ENCODE results near the gene OR2L3. TPM values are rescaled to one million over a fixed set of nuclear protein-coding genes. Genes with fewer than 3 reads are reported as not detected.
"Not testable (repeated sequence)": the region's sequence is repeated elsewhere in the genome, so short reads cannot be mapped to it uniquely, and the experiment has no call there.

OR2L3 gene
- total and polyA plus RNA-seq, 12 donors: not detected

DNA sequence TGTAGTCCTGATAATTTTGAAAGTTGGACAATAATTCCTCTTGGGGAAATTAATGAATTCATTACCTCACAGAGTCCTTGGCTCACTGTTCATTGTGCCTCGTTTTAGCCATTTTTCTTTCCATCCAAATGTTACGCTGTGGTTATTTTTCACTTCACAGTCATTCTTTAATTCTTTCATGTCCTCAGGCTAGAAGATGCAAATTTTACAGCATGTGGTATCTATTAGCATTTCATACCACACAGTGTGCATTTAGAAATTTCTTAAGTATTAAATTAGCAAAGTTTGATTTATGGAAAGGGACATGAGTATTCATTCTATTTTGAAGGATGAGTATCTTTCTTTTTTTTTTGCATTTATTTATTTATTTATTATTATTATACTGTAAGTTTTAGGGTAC is 18.4 kb downstream of the OR2L3 start:
- peaks cover 0 to 25% (median 0%) of the 10 kb centered on the region in 11 donors for H3K9me3 ChIP-seq
- H3K4me3 ChIP-seq: no peak overlapping the region
- H3K27me3 ChIP-seq: no peaks in the 10 kb centered on the region
- no peak for DNase-seq
- intact Hi-C loops (cut with DNase I): no loop called here
- 76 to 79% methylated on average over 2 of the region's 2 CpGs for WGBS, 2 donors
- no peaks in the 10 kb centered on the region for H3K36me3 ChIP-seq
- no peaks in the 10 kb centered on the region for H3K4me1 ChIP-seq
- TF ChIP-seq, protein P1, sequence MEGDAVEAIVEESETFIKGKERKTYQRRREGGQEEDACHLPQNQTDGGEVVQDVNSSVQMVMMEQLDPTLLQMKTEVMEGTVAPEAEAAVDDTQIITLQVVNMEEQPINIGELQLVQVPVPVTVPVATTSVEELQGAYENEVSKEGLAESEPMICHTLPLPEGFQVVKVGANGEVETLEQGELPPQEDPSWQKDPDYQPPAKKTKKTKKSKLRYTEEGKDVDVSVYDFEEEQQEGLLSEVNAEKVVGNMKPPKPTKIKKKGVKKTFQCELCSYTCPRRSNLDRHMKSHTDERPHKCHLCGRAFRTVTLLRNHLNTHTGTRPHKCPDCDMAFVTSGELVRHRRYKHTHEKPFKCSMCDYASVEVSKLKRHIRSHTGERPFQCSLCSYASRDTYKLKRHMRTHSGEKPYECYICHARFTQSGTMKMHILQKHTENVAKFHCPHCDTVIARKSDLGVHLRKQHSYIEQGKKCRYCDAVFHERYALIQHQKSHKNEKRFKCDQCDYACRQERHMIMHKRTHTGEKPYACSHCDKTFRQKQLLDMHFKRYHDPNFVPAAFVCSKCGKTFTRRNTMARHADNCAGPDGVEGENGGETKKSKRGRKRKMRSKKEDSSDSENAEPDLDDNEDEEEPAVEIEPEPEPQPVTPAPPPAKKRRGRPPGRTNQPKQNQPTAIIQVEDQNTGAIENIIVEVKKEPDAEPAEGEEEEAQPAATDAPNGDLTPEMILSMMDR (IDR thresholded peaks at IDR 0.05): no peak
- H3K27ac ChIP-seq: no peak overlapping the region
- ATAC-seq: no peak

DNA sequence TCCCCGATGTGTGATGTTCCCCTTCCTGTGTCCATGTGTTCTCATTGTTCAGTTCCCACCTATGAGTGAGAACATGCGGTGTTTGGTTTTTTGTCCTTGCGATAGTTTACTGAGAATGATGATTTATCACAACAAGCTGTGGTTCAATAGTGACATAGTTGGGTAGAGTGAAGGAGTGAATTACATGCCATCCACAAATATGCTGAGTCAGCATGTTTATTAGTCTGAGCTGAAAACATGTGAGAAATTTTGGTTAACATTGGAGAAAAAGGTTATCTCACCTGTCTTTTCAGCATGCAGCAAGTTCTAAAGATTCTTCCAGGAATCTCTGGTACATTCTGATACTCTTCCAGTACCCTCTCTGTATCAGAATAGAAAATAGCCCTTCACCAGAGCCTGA is 19.0 kb downstream of the OR2L3 start:
- ATAC-seq (no peak), DNase-seq (no peak)
- Histone ChIP-seq H3K27ac (no peak overlapping the region), H3K27me3 (no peaks in the 10 kb centered on the region), H3K4me1 (no peaks in the 10 kb centered on the region), H3K4me3 (no peak overlapping the region), H3K9me3 (peaks cover 0 to 25% (median 0%) of the 10 kb centered on the region in 11 donors), H3K36me3 (no peaks in the 10 kb centered on the region)
- 93 to 99% methylated on average over 3 of the region's 3 CpGs for WGBS, 2 donors
- intact Hi-C loops (cut with DNase I): no loop called here
- TF ChIP-seq, protein P1 (IDR thresholded peaks at IDR 0.05): no peak

DNA sequence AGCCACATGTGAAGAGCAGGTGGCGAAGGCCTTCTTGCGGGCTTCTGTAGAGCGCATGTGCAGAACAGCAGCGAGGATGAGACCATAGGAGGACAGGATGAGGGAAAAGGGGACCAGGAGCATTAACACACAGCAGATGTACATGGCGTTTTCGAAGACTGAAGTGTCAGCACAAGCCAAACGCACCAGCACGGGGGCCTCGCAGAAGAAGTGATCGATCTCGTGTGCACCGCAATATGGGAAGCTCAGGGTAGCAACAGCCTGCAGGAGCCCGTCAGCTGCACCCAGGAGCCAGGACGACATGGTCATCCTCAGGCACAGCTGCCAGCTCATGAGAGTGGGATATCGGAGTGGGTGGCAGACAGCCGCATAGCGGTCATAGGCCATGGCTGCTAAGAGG is 37.2 kb downstream of the OR2L3 start:
- H3K27me3 ChIP-seq; ATAC-seq; H3K4me3 ChIP-seq; H3K36me3 ChIP-seq; H3K4me1 ChIP-seq; H3K27ac ChIP-seq; intact Hi-C loops (cut with DNase I); DNase-seq: not testable (repeated sequence)
- H3K9me3 ChIP-seq: peaks cover 0 to 10% (median 0%) of the 10 kb centered on the region in 11 donors
- WGBS, 2 donors: 83 to 85% methylated on average over 10 of the region's 17 CpGs

DNA sequence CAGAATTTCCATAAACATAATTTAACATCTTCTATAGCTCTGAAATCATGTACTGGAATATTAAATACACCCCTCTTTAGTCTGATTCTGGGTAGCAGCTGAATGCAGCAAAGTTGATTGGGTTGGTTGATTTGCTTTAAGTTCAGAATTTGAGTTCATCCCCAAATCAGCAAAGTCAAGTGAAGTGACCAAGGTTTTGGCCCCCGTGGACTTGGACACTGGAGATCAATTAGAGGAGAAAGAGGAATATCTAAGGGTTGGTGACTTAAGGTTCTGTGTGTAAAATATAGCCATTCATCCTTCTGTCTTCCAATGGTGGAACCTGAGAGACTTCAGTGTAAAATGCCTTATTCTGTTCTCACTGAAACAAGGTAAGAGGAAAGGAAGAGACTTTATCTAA is 48.2 kb downstream of the OR2L3 start, which contains the start of gene OR2L13:
Gene OR2L13 (plus strand): TSS at position 301 of the 400 bp plus-strand sequence. CDS start 4,192 bp downstream, outside the sequence.
- H3K4me3 ChIP-seq: no peak within 1 kb of the TSS
- H3K9me3 ChIP-seq: peaks cover 0 to 17% (median 0%) of the 10 kb centered on the region in 11 donors
- intact Hi-C loops (cut with DNase I): no loop called here
- H3K36me3 ChIP-seq: no peaks in the 10 kb centered on the region
- TF ChIP-seq, protein P1 (IDR thresholded peaks at IDR 0.05): no peak
- no peaks in the 10 kb centered on the region for H3K4me1 ChIP-seq
- WGBS, 2 donors: 38 to 40% methylated on average over 1 of the region's 1 CpG
- DNase-seq: no peak
- ATAC-seq: no peak
- no peak within 1 kb of the TSS for H3K27ac ChIP-seq
- H3K27me3 ChIP-seq: no peaks in the 10 kb centered on the region

DNA sequence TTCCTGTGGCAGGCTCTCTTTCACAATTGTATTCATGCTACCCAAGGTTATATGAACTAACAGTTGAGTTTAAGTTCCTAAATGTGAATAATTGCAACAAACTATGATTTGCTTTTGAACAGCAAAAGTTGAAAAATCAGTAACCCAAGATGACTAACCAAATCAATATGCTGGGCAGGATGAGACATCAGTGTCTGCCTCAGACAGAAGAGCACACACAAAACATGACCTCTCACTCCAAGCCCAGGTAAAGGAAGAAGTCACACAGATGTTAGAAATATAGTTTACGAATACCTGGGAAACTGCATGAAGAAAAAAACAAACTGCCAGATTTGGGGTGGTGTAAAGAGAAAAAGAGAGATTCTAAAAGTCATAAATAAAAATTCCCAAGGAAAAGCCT is 51.9 kb downstream of the OR2L3 start:
- ATAC-seq (no peak), DNase-seq (no peak)
- H3K9me3 ChIP-seq: peaks cover 0 to 4% (median 0%) of the 10 kb centered on the region in 11 donors
- TF ChIP-seq, protein P1 (IDR thresholded peaks at IDR 0.05): no peak
- no peaks in the 10 kb centered on the region for H3K4me1 ChIP-seq
- intact Hi-C loops (cut with DNase I): no loop called here
- H3K27me3 ChIP-seq: no peaks in the 10 kb centered on the region
- 57 to 65% methylated on average over 1 of the region's 1 CpG for WGBS, 2 donors
- no peak overlapping the region for H3K4me3 ChIP-seq
- no peak overlapping the region for H3K27ac ChIP-seq
- no peaks in the 10 kb centered on the region for H3K36me3 ChIP-seq

All from heart right ventricle (tissue), 16 donors.